Measurements from ENCODE around the gene DOK6. TPM values are rescaled to one million over a fixed set of nuclear protein-coding genes. Genes with fewer than 3 reads are reported as not detected.

DOK6 gene
- total and polyA plus RNA-seq, 10 of the 15 experiments (the other 5 are each of a cell fraction or from before 2014, with no cell fraction given): 0.01 to 0.09 (median 0.04) TPM; not detected in 4

DNA sequence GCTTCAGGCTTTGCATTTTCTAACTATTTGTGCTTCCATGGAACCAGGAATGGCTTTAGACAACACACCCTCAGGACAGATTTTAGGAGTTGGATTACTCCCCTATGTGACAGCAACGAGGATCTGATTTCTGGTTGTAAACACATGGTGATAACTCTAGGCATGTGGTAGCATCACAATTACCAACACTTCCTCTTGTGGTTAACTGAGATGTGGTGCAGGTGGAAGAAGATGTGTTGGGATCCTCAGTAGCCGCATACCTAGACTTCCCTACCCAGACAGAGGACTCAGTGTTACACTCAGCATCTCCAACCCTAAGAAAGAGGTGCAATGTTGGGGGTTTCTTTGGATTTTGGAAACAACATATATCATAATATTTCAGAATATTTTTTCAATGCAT, 234.8 kb downstream of the DOK6 start (continued):
- TF ChIP-seq, protein P1, sequence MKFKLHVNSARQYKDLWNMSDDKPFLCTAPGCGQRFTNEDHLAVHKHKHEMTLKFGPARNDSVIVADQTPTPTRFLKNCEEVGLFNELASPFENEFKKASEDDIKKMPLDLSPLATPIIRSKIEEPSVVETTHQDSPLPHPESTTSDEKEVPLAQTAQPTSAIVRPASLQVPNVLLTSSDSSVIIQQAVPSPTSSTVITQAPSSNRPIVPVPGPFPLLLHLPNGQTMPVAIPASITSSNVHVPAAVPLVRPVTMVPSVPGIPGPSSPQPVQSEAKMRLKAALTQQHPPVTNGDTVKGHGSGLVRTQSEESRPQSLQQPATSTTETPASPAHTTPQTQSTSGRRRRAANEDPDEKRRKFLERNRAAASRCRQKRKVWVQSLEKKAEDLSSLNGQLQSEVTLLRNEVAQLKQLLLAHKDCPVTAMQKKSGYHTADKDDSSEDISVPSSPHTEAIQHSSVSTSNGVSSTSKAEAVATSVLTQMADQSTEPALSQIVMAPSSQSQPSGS (IDR thresholded peaks at IDR 0.05; ENCODE audit: low read length): no peak
- no peak for TF ChIP-seq SMAD5 (IDR thresholded peaks at IDR 0.05; ENCODE audit: low read depth)

DNA sequence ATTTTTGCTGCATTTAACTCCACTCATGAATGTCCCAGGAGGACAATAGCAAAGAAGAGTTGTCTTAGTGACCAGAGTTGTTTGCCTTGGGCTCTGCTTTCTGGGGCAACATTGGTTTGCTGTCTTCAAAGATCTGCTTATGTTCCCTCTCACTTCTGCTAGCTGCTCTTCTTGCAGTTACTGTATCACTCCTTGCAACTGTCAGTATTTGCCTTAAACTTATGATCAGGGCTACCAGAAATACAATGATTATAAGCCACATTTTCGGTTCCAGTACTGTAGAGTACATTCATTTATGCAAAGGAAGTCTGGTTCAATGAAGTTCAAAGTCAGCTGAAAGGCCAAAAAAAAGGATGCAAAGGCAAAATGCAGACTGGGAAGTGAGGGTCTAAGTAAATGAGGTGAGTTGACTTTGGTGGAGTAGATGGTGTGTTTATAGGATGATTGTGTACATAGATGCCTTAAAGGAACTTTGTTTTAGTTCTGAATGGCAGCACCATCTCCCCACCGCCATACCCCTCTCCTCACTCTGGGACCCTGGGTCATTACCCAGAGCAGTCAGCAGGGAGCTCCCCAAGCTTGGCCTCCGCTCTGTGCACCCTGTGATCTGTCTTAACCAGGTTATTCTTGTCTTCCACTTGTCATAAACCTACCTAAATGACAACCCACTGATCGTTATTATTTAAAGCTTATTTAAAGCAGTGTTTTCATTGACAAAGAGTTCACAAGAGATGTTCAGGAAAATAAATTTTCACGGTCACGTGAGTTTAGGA, 236.0 kb downstream of the DOK6 start:
- WGBS (ENCODE audit: insufficient coverage, insufficient replicate concordance, low lambda C conversion rate, missing lambda C conversion rate): 23% methylated on average over 6 of the region's 6 CpGs
- peak; percentile 95 for ATAC-seq
- intact Hi-C loops (cut with micrococcal nuclease; ENCODE audit: unreplicated experiment) (loop anchor here (2.0 to 10.0 kb wide), 3 partner anchors 436 to 818 kb away; no protein-coding TSS in a partner anchor), in situ Hi-C loops (cut with MboI) (loop anchor here (10.0 kb wide), 1 partner anchor 458 kb away; no protein-coding TSS in a partner anchor)
- no peak for DNase-seq (ENCODE audit: low read depth, low spot score)
- FAIRE-seq: no peak
- Histone ChIP-seq H3K27me3 (replicated peaks in 1 of 2; ENCODE audit: control insufficient read depth in 2 of 2, insufficient read depth in 2 of 2, low read length in 1 of 2) (no peaks in the 10 kb centered on the region), H3K4me3 (no peak overlapping the region), H3K36me3 (ENCODE audit: control insufficient read depth in 2 of 2, insufficient read depth in 2 of 2, low read length in 1 of 2) (no peaks in the 10 kb centered on the region), H2AFZ (ENCODE audit: control insufficient read depth, low read depth, low read length) (no peak overlapping the region), H3K4me2 (ENCODE audit: control insufficient read depth, insufficient read depth) (no peak overlapping the region), H3K9me3 (replicated peaks; ENCODE audit: control insufficient read depth, insufficient read depth, low read length) (no peaks in the 10 kb centered on the region), H3K9ac (ENCODE audit: control insufficient read depth, insufficient read depth, low read length) (no peak overlapping the region), H3K4me1 (ENCODE audit: control insufficient read depth, insufficient read depth, low read length) (no peaks in the 10 kb centered on the region), H4K20me1 (ENCODE audit: control insufficient read depth, insufficient read depth) (no peaks in the 10 kb centered on the region), H3K27ac (ENCODE audit: control insufficient read depth, insufficient read depth) (no peak overlapping the region), H3K79me2 (ENCODE audit: control insufficient read depth, insufficient read depth, low read length) (no peaks in the 10 kb centered on the region)
- TF ChIP-seq SMC3 (IDR thresholded peaks at IDR 0.05; ENCODE audit: borderline replicate concordance, low read length) (peak; percentile 60), BHLHE40 (IDR thresholded peaks at IDR 0.05; ENCODE audit: borderline replicate concordance in 1 of 2, low read depth in 2 of 2, low read length in 1 of 2) (peak in 1 of 2 experiments; percentile 6; a peak in 1 of 4 replicates), CREB1 (IDR thresholded peaks at IDR 0.05; ENCODE audit: low read depth) (no peak), YY1 (IDR thresholded peaks at IDR 0.05; ENCODE audit: low read depth, low read length) (0 out of 2 replicates have a peak, but pooled peaks have one; percentile 27), RAD21 (IDR thresholded peaks at IDR 0.05; ENCODE audit: insufficient read depth, low read depth, low read length) (peak; percentile 80)
- TF ChIP-seq, protein P2, sequence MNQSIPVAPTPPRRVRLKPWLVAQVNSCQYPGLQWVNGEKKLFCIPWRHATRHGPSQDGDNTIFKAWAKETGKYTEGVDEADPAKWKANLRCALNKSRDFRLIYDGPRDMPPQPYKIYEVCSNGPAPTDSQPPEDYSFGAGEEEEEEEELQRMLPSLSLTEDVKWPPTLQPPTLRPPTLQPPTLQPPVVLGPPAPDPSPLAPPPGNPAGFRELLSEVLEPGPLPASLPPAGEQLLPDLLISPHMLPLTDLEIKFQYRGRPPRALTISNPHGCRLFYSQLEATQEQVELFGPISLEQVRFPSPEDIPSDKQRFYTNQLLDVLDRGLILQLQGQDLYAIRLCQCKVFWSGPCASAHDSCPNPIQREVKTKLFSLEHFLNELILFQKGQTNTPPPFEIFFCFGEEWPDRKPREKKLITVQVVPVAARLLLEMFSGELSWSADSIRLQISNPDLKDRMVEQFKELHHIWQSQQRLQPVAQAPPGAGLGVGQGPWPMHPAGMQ (IDR thresholded peaks at IDR 0.05; ENCODE audit: borderline replicate concordance): no peak
- TF ChIP-seq, protein P3, sequence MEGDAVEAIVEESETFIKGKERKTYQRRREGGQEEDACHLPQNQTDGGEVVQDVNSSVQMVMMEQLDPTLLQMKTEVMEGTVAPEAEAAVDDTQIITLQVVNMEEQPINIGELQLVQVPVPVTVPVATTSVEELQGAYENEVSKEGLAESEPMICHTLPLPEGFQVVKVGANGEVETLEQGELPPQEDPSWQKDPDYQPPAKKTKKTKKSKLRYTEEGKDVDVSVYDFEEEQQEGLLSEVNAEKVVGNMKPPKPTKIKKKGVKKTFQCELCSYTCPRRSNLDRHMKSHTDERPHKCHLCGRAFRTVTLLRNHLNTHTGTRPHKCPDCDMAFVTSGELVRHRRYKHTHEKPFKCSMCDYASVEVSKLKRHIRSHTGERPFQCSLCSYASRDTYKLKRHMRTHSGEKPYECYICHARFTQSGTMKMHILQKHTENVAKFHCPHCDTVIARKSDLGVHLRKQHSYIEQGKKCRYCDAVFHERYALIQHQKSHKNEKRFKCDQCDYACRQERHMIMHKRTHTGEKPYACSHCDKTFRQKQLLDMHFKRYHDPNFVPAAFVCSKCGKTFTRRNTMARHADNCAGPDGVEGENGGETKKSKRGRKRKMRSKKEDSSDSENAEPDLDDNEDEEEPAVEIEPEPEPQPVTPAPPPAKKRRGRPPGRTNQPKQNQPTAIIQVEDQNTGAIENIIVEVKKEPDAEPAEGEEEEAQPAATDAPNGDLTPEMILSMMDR (IDR thresholded peaks at IDR 0.05 in 2 of 3, conservative IDR thresholded peaks at IDR 0.05 in 1 of 3; ENCODE audit: control insufficient read depth in 2 of 3, extremely low read depth in 1 of 3, insufficient read depth in 1 of 3, low read depth in 3 of 3, low read length in 3 of 3): peak; percentile 41 to 48 (median 45)
- ChIA-PET CTCF (interaction anchor here (0.9 to 3.6 kb wide), 7 partner anchors 196 to 818 kb away, joined by 3 to 25 read pairs (median 4); no protein-coding TSS in a partner anchor), POLR2A (no interaction called here), SMC1A (ENCODE audit: uncharacterized antibody, unreplicated experiment) (interaction anchor here (0.7 to 2.6 kb wide), 6 partner anchors 13 to 460 kb away, joined by 3 to 11 read pairs (median 3); no protein-coding TSS in a partner anchor), RAD21 (ENCODE audit: unreplicated experiment) (interaction anchor here (0.6 to 1.4 kb wide), 3 partner anchors 446 to 451 kb away, joined by 3 to 7 read pairs (median 5); no protein-coding TSS in a partner anchor)
- BruUV-seq (replicated peaks): no TSS peak
